GM21515 (cell line): ENCODE data around the gene PRR7.
A peak's percentile ranks its signal among the peaks of the same experiment; 100 is the strongest.

Experiments
- ATAC-seq: cut with Tn5 transposase; IDR thresholded peaks from one replicate; pipeline ENCODE4 v1.9.1; 2021; ENCODE audit not compliant: unreplicated experiment

PRR7 gene

GRCh38 chr5:177421062-177421798 is 25.4 kb upstream of the PRR7 start:
- no peak for ATAC-seq

- ATAC-seq: no peak
These were observed 22.9 kb upstream of the PRR7 start for GRCh38 chr5:177423671-177424070.

GRCh38 chr5:177425196-177425800 is 21.3 kb upstream of the PRR7 start:
- ATAC-seq: no peak

- ATAC-seq: peak; percentile 71
These were observed 20.6 kb upstream of the PRR7 start for GRCh38 chr5:177425801-177426565.

GRCh38 chr5:177426566-177427210 is 19.9 kb upstream of the PRR7 start, which contains the start of gene GRK6:
Gene GRK6, plus strand, starts transcription at chr5:177426676. Its CDS starts 170 bp downstream, at chr5:177426846.
- peak; percentile 14 for ATAC-seq

GRCh38 chr5:177427211-177427822 is 19.3 kb upstream of the PRR7 start:
- ATAC-seq: no peak

GRCh38 chr5:177427919-177428573 is 18.6 kb upstream of the PRR7 start:
- no peak for ATAC-seq

GRCh38 chr5:177428574-177429217 is 17.9 kb upstream of the PRR7 start:
- no peak for ATAC-seq

- no peak for ATAC-seq
These were observed 17.2 kb upstream of the PRR7 start for GRCh38 chr5:177429248-177430040.

- ATAC-seq: no peak
These were observed 16.3 kb upstream of the PRR7 start for GRCh38 chr5:177430140-177430951.

GRCh38 chr5:177430972-177431316 is 15.7 kb upstream of the PRR7 start:
- no peak for ATAC-seq

GRCh38 chr5:177431317-177432142 is 15.1 kb upstream of the PRR7 start:
- peak; percentile 50 for ATAC-seq

- no peak for ATAC-seq
These were observed 14.3 kb upstream of the PRR7 start for GRCh38 chr5:177432143-177432838.

GRCh38 chr5:177432839-177433657 is 13.6 kb upstream of the PRR7 start:
- no peak for ATAC-seq

GRCh38 chr5:177433658-177434217 is 12.9 kb upstream of the PRR7 start:
- ATAC-seq: no peak

GRCh38 chr5:177434437-177434836 is 12.2 kb upstream of the PRR7 start:
- ATAC-seq: no peak
